GM21381 (cell line): ENCODE results near the gene ENKUR.

Experiments
- ATAC-seq: cut with Tn5 transposase; IDR thresholded peaks from one replicate; pipeline ENCODE4 v1.9.1; 2021; ENCODE audit warnings: mild to moderate bottlenecking, moderate library complexity; ENCODE audit not compliant: unreplicated experiment

ENKUR gene

GRCh38 chr10:24950439-24950838, 65.5 kb downstream of the ENKUR start:
- no peak for ATAC-seq

- ATAC-seq = no peak
Observed at GRCh38 chr10:24949616-24950015, 66.3 kb downstream of the ENKUR start.

DNA sequence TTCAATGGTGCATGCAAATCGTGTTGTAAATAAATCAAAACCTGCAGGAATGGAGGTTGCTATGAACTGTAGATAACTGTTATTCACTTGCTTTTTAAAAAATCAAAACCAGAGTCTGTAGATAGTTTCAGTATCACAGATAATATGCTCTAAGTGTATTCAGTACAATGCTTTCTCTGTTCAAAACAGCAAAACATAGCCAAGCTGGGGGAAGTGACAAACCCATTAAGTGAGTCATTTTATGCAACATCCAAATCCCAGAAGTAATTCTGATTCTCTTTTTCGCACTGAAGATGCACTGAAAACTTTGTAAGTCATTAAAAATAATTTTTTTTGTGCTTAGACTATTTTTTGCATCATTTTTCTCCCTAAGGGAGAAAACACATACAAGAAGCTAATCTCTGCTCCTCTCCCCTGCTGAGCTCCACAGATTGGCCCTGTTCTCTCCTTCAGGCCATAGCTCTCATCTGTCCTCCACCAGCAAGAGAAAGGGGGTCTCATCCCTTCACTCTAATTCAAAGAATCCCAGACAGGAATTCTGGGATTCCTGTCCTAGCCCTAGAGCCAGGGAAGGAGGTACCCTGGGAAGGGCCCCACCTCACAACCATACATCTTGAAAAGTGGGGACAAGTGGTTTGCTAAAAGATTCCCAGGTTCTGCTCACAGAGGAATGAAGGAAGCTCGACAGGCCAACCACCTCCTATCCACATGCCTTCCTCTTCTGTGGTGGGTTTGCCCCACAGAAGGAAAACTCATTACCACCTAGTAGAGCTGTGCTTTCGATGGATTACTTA, 68.5 kb downstream of the ENKUR start:
- no peak for ATAC-seq

GRCh38 chr10:24944512-24945255, 71.3 kb downstream of the ENKUR start:
- no peak for ATAC-seq

GRCh38 chr10:24938525-24938924, 77.4 kb downstream of the ENKUR start:
- ATAC-seq = no peak

DNA sequence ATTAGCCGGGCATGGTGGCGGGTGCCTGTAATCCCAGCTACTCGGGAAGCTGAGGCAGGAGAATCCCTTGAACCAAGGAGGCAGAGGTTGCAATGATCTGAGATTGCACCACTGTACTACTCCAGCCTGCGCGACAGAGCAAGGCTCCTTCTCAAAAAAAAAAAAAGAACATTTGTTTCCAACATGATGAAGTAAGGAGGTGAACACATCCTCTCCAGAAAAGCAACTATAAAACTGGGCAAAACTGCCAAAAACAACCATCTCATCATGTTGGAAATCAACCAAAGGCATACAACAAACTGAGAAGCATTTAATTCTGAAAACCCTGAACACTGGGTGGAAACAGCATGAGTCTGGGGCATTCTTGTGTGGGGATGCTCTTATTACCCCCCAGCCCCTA, 77.9 kb downstream of the ENKUR start:
- no peak for ATAC-seq

DNA sequence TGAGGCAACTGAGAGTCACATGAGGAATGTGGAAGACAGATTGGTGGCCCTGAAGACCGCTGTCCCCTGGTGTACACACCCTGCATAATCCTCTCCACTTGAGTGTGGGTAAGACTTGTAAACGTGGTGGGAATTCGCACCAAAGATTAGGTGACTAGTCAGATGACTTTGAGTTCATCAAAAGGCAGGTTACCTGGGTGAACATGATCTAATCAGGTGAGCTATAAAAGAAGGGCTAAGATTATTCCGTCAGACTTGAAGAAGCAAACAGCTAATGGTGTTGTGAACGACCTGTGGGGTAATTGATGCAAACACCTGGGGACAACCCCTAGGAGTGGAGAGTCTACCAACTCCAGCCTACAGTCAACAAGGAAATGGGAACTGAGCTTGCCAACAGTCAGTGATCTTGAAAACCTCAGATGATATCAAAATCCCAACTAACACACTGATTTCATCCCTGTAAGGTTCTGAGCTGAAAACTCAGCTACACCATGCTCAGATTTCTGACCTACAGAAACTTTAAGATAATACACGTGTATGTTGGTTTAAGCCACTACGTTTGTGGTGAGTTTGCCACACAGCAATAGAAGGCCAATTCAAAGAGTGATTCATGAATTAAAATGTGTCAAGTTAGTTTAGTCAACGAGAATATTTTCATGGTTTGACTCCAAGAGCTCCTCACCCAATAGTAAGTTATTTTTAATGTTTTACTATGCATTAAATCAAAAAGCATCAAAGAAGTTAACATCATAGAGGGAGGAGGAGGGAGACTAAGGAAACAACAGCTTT, 80.3 kb downstream of the ENKUR start:
- no peak for ATAC-seq
